A673 (cell line): ENCODE data around the gene SLC2A4RG. TPM values are rescaled to one million over a fixed set of nuclear protein-coding genes. Genes with fewer than 3 reads are reported as not detected.

Experiments used
- BruUV-seq: library from RNA; stranded (reverse); fragments of 400-500 nt; replicated peaks from 2 replicates; lab custom pipeline; 2021; lab: Mats Ljungman, UMichigan
- CTCF ChIA-PET: fragments of 300-600 bp; sonication (Branson Sonifier 250); formaldehyde crosslinking; loops from one replicate; lab custom pipeline; 2022; ENCODE audit warnings: antibody characterized with exemption; lab: Charles Lee
- POLR2A ChIA-PET: fragments of 300-600 bp; sonication (Branson Sonifier 250); formaldehyde crosslinking; loops from one replicate; lab custom pipeline; 2022; ENCODE audit warnings: antibody characterized with exemption; ENCODE audit not compliant: low non-redundant PET; lab: Charles Lee
- DNase-seq: peaks from one replicate; pipeline ENCODE4 v3.0.0-alpha.2; 2015; ENCODE audit warnings: low spot score
- H3K27ac ChIP-seq: fragments of 200-600 bp; sonication (generic); 2 replicates; pipeline ENCODE4 v1.5.1; 2016; ENCODE audit warnings: mixed run types, low read depth, mild to moderate bottlenecking, mixed read lengths, antibody characterized with exemption, low read length; ENCODE audit not compliant: poor library complexity, severe bottlenecking
- H3K27me3 ChIP-seq: fragments of 200-600 bp; sonication (generic); replicated peaks from 2 replicates; pipeline ENCODE4 v1.6.1; 2017; ENCODE audit warnings: mixed run types, low read depth, mild to moderate bottlenecking, mixed read lengths, antibody characterized with exemption, low read length; ENCODE audit not compliant: insufficient read depth, poor library complexity
- H3K36me3 ChIP-seq: fragments of 200-600 bp; sonication (generic); 2 replicates; pipeline ENCODE4 v1.6.1; 2016; ENCODE audit warnings: mixed run types, mild to moderate bottlenecking, mixed read lengths, antibody characterized with exemption, low read length; ENCODE audit not compliant: insufficient read depth, poor library complexity, severe bottlenecking
- H3K4me1 ChIP-seq: fragments of 200-600 bp; sonication (generic); 2 replicates; pipeline ENCODE4 v1.6.1; 2017; ENCODE audit warnings: mixed run types, mild to moderate bottlenecking, mixed read lengths, antibody characterized with exemption, low read length; ENCODE audit not compliant: insufficient read depth, poor library complexity, severe bottlenecking
- H3K4me3 ChIP-seq: fragments of 200-600 bp; sonication (generic); 2 replicates; pipeline ENCODE4 v1.5.1; 2016; ENCODE audit warnings: low read depth, mixed run types, mild to moderate bottlenecking, mixed read lengths, low read length; ENCODE audit not compliant: poor library complexity, severe bottlenecking
- H3K9me3 ChIP-seq: fragments of 200-600 bp; sonication (generic); 2 replicates; pipeline ENCODE4 v1.6.1; 2016; ENCODE audit warnings: mixed run types, low read depth, mild to moderate bottlenecking, mixed read lengths, antibody characterized with exemption, low read length; ENCODE audit not compliant: poor library complexity, severe bottlenecking
- CTCF ChIP-seq: fragments of 300-800, 200-600 bp; sonication (generic); conservative IDR thresholded peaks from 2 replicates; pipeline ENCODE4 v1.5.1; 2017; ENCODE audit warnings: low read depth, mild to moderate bottlenecking, antibody characterized with exemption, low read length, moderate library complexity, mixed read lengths
- EZH2 ChIP-seq: fragments of 200-600 bp; sonication (generic); IDR thresholded peaks from 2 replicates; pipeline ENCODE4 v1.6.1; 2017; ENCODE audit warnings: borderline replicate concordance, low read depth, mild to moderate bottlenecking, mixed read lengths, antibody characterized with exemption, low read length; ENCODE audit not compliant: poor library complexity, severe bottlenecking
- intact Hi-C: fragments of 100-400 bp; cut with micrococcal nuclease; formaldehyde crosslinking; loops from one replicate; pipeline ENCODE4 v1.10.0; 2022; ENCODE audit not compliant: unreplicated experiment
- total RNA-seq: library from RNA; stranded (reverse); gene quantifications from 2 replicates; pipeline ENCODE4 v1.2.3, GENCODE V29; 2021

Gene SLC2A4RG
- total RNA-seq, 1 experiment from 2014 or later = 45.8 TPM

- CTCF ChIA-PET = no interaction called here
These were observed 38.0 kb downstream of the SLC2A4RG start for GRCh38 chr20:63777614-63778013.

DNA sequence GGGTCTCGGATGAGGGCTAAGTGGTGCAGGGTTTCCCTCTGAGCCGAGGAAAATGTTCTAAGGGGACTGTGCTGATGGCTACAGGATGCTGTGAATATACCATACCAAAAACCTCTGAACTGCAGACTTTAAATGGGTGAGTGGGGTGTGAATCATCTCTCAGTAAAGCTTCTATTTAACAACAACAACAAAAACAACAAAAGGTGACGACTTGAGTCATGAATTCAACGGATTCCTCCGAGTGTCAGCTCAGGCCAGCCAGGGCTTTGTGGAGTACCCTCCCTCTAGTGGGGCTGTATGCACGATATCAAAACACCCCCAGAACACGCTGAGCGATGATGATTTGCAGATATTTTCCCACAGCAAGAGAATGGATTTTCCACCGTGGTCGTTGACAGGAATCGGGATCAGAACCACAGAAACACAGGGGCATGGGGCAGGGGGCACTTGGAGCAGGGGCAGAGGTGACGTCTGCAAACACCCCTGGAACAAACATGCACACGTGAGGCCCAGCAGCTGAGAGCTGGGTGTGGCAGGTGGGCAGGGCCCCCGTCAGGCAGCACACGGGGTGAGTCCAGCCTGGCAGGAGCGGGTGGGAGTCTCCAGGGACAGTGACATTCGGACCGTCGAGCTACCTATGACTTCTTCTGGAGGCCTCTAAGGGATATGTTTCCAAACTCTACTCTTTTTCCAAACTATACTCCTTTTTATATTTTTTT lies 38.6 kb downstream of the SLC2A4RG start:
- no TSS peak for BruUV-seq
- POLR2A ChIA-PET = no interaction called here
- TF ChIP-seq EZH2 (no peak), CTCF (no peak)
- no peak overlapping the region for H3K4me3 ChIP-seq
- no peaks in the 10 kb centered on the region for H3K9me3 ChIP-seq
- intact Hi-C loops = loop anchor here (10.0 kb wide), 1 partner anchor 197 kb away; the partner anchor contains the start of gene SAMD10
- H3K27ac ChIP-seq = no peak overlapping the region
- no peaks in the 10 kb centered on the region for H3K36me3 ChIP-seq
- CTCF ChIA-PET = no interaction called here
- H3K27me3 ChIP-seq = no peaks in the 10 kb centered on the region
- H3K4me1 ChIP-seq = no peaks in the 10 kb centered on the region
- DNase-seq = no peak

More at GRCh38 chr20:63777614-63778013, 38.0 kb downstream of the SLC2A4RG start:
- H3K36me3 ChIP-seq = no peaks in the 10 kb centered on the region
- H3K27ac ChIP-seq = no peak overlapping the region
- intact Hi-C loops = loop anchor here (10.0 kb wide), 1 partner anchor 197 kb away; the partner anchor contains the start of gene SAMD10
- POLR2A ChIA-PET = no interaction called here
- H3K27me3 ChIP-seq = no peaks in the 10 kb centered on the region
- no peak for TF ChIP-seq EZH2
- no peak for TF ChIP-seq CTCF
- no TSS peak for BruUV-seq
- no peaks in the 10 kb centered on the region for H3K9me3 ChIP-seq
- DNase-seq = no peak
- H3K4me1 ChIP-seq = no peaks in the 10 kb centered on the region
- H3K4me3 ChIP-seq = no peak overlapping the region

DNA sequence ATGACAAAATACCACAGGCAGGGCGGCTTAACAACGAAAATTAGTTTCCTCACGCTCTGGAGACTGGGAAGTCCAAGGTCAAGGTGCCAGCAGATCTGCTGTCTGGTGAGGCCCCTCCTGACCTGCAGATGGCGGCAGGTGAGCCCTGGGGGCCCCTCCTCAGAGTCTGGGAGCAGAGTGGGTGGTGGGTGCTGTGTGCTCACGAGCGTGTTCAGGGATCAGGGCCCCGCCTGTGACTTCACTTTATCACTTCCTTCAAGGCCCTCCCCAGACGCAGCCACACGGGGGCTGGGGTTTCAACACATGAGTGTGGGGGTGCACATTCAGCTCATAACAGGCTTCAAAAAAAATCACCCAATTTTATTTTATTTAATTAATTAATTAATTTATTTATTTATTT lies 39.3 kb downstream of the SLC2A4RG start:
- no peaks in the 10 kb centered on the region for H3K9me3 ChIP-seq
- CTCF ChIA-PET = no interaction called here
- H3K4me3 ChIP-seq = no peak overlapping the region
- DNase-seq = no peak
- H3K36me3 ChIP-seq = no peaks in the 10 kb centered on the region
- POLR2A ChIA-PET = no interaction called here
- no peak for TF ChIP-seq EZH2
- no TSS peak for BruUV-seq
- H3K4me1 ChIP-seq = no peaks in the 10 kb centered on the region
- H3K27me3 ChIP-seq = no peaks in the 10 kb centered on the region
- intact Hi-C loops = loop anchor here (10.0 kb wide), 1 partner anchor 196 kb away; the partner anchor contains the start of gene SAMD10
- H3K27ac ChIP-seq = no peak overlapping the region

GRCh38 chr20:63781181-63781580 lies 41.6 kb downstream of the SLC2A4RG start:
- TF ChIP-seq EZH2 (no peak), CTCF (no peak)
- BruUV-seq = no TSS peak
- H3K27ac ChIP-seq = no peak overlapping the region
- POLR2A ChIA-PET = no interaction called here
- H3K9me3 ChIP-seq = no peaks in the 10 kb centered on the region
- DNase-seq = no peak
- intact Hi-C loops = no loop called here
- no peak overlapping the region for H3K4me3 ChIP-seq
- no peaks in the 10 kb centered on the region for H3K27me3 ChIP-seq
- no peaks in the 10 kb centered on the region for H3K4me1 ChIP-seq
- H3K36me3 ChIP-seq = no peaks in the 10 kb centered on the region
- CTCF ChIA-PET = no interaction called here
